ENCODE measurements around the gene BRSK2.
"Not testable (repeated sequence)": the region's sequence is repeated elsewhere in the genome, so short reads cannot be mapped to it uniquely, and the experiment has no call there.

BRSK2 gene

GRCh38 chr11:1389932-1390568 is at the start of gene BRSK2:
Gene BRSK2 (plus strand): TSS chr11:1389934. CDS start chr11:1390285, 351 bp downstream.
- no peak for DNase-seq (ENCODE audit: low spot score)

DNA sequence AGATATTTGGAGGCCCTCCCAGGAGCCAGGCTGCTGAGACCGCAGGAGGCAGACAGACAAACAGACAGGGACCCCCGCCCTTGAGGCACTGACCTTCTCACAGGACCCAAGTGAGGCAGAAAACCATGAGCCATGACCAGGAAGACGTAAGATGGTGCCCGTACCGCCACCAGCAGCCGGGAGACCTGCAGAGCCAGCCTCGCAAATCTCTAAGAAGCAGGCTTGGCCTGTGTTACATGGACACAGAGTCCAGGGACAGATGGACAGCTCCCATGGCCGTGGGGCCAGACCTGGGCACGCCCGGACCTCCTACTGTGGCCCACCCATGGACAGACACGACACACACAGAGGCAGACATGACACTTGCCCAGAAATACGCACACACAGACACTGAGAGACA is 49.6 kb upstream of the BRSK2 start:
- no peak for DNase-seq (ENCODE audit: low spot score)

DNA sequence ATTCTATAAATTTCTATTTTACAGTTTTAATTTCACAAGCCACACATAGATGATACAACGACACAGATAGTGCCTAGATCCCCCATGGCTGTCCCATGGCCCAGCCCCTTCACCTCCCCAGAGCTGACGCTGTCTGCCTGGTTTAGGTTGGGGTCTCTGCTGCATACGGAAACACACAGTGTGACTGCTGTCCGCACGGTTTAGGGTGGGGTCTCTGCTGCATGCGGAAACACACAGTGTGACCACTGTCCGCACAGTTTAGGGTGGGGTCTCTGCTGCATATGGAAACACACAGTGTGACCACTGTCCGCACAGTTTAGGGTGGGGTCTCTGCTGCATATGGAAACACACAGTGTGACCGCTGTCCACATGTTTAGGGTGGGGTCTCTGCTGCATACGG is 48.5 kb upstream of the BRSK2 start:
- not testable (repeated sequence) for DNase-seq (ENCODE audit: low spot score)

DNA sequence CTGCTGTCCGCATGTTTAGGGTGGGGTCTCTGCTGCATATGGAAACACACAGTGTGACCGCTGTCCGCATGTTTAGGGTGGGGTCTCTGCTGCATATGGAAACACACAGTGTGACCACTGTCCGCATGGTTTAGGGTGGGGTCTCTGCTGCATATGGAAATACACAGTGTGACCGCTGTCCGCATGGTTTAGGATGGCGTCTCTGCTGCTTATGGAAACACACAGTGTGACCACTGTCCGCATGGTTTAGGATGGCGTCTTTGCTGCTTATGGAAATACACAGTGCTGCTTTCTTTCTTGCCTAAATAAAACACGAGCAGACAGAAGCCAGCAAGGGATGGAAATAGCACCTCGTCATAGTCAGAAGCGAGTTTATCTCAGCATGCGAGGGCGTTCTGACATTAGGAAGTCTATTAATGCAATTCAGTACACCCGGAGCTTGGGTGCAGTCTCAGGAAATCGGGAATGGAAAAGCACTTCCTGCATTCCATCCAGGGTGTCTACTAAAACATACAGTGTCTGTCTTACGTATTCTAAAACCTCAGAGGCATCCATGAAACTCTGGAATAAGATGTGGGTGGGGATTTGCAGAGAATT is 47.7 kb upstream of the BRSK2 start:
- DNase-seq (ENCODE audit: low spot score), result no peak

DNA sequence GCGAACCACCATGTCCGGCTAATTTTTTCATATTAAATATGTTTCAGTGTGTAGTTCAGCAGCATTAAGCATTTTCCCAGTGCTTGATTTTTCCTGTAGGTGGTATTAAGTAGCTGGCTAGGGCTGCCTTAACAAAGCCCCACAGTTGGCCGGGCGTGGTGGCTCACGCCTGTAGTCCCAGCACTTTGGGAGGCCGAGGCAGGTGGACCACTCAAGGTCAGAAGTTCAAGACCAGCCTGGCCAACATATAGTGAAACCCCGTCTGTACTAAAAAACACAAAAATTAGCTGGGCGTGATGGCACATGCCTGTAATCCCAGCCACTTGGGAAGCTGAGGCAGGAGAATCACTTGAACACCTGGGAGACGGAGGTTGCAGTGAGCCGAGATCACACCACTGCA is 46.8 kb upstream of the BRSK2 start:
- no peak for DNase-seq (ENCODE audit: low spot score)

GRCh38 chr11:1343391-1344055 is 46.2 kb upstream of the BRSK2 start:
- no peak for DNase-seq (ENCODE audit: low spot score)

- DNase-seq (ENCODE audit: low spot score), result no peak
These were observed 45.6 kb upstream of the BRSK2 start for GRCh38 chr11:1344056-1344635.

DNA sequence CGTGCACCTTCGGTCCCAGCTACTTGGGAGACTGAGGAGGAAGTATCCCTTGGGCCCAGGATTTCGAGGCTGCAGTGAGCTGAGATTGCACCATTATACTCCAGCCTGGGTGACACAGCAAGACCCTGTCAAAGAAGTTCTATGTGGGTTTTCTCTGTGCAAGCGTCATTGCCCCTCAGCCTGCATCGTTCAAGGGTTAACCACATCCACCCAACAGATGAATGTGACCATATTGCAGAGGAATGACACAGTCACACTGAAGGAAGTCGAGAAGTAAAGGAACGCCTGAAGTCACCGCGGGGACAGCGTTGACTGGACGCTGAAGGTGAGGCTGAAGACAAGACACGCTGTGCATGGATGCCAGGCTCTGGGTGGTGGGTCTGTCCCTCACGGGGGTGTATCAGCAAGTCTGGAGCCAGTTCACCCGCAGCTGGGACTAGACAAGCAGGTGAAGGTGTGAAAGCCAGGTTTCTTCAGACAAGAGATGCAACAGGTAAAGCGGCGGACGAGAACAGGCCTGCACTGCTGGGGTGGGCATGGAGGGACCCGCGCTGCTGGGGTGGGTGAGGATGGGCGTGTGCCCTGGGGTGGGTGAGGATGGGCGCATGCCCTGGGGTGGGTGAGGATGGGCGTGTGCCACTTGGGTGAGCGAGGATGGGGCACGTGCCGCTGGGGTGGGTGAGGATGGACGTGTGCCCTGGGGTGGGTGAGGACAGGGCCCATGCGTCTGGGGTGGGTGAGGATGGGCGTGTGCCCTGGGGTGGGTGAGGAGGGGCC is 43.8 kb upstream of the BRSK2 start:
- DNase-seq (ENCODE audit: low spot score), result no peak

- no peak for DNase-seq (ENCODE audit: low spot score)
These were observed 42.9 kb upstream of the BRSK2 start for GRCh38 chr11:1346669-1347390.

DNA sequence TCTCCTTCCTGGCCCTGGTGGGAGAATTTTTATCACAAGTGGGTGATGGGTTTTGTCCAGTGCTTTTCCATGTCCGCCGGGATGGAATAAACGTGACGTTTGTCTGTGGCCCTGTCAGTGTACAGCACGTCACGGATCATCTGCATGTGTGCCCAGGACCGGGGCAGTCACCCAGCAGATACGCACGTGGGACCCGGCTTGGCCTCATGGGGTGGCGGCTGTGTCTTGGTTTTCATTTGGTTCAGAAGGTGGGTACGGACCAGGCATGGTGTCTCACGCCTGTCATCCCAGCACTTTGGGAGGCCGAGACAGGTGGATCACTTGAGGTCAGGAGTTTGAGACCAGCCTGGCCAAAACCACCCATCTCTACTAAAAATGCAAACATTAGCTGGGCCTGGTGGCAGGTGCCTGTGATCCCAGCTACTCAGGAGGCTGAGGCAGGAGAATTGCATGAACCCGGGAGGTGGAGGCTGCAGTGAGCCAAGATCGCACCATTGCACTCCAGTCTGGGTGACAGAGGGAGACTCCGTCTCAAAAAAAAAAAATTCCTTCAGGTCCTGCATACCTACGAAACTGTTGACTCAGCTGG is 42.2 kb upstream of the BRSK2 start:
- DNase-seq (ENCODE audit: low spot score), result not testable (repeated sequence)

DNA sequence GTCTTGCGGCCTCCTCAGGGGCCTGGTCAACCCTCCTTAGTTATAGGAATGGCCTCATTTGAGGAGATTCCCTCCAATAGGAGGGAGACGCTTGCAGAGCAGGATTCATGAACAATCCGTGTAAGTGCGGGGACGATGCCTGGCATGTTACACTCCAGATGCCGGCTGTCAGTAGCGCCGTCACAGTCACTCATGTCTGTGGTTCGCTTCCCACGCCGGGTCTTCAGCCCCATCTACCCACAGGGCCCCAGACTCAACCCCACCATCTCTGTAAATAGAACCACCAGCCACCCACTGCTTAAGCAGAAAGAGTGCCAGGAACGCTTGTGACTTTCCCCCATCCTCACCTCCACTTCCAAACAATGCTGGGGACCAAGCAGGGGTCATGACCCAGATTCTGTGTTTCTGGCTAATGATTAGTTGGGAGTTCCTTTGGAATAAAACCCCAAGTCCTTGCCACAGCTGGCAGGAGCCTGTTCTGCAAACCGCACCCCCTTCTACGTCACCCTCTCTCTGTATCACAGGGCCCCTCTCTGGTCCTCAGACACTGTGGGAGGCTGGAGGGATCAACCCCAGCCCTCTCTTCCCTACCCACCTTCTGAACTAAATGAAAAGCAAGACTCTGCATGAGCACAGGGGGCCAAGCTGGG is 41.5 kb upstream of the BRSK2 start:
- DNase-seq (ENCODE audit: low spot score), result no peak

DNA sequence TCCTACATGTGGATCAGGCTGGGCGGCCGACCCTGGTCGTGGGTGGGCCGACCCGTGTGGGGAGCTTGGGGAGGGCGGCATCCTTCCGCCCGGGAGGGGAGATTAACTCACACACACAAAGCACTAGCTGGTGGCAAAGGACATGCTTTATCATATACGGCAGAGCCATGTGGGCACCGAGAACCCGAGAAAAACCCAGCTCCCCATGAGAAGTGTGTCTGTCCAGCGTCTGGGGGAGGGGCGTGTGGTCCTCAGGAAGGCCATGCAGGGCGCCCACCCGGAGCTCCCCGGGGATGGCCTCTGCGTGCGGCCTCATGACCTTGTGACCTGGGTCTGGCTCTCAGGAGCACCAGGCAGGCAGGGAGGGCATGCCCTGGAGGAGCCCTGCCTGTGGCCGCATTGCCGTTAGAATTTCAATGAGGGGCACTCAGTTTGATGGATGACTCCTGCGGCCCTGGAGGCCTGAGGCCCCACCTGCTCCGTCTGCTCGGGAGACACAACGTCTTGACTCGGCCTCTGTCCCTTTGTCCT is 40.9 kb upstream of the BRSK2 start:
- no peak for DNase-seq (ENCODE audit: low spot score)

GRCh38 chr11:1349327-1350041 is 40.2 kb upstream of the BRSK2 start:
- DNase-seq (ENCODE audit: low spot score), result no peak

- DNase-seq (ENCODE audit: low spot score), result no peak
These were observed 39.5 kb upstream of the BRSK2 start for GRCh38 chr11:1350086-1350725.

- DNase-seq (ENCODE audit: low spot score), result no peak
These were observed 38.3 kb upstream of the BRSK2 start for GRCh38 chr11:1351278-1351937.

DNA sequence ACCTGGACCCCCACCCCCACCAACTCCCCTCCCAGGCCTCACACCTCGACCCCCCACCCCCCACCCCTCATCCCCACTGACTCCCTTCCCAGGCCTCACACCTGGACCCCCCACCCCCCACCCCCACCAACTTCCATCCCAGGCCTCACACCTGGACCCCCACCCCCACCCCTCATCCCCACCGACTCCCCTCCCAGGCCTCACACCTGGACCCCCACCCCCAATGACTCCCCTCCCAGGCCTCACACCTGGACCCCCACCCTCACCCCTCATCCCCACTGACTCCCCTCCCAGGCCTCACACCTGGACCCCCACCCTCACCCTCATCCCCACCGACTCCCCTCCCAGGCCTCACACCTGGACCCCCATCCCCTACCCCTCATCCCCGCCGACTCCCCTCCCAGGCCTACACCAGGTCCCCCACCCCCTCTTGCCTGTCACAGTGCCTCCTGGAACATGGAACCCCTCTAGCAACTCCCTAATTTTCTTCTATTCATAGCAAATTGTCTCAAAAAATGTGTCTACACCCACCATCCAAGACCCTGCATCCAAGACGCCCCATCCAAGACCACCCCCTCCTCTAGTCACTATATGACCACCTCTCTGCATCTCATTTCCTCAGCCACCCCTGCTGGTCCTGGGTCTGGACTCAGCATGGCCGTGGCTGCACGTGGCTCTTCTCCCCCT is 36.9 kb upstream of the BRSK2 start:
- no peak for DNase-seq (ENCODE audit: low spot score)

DNA sequence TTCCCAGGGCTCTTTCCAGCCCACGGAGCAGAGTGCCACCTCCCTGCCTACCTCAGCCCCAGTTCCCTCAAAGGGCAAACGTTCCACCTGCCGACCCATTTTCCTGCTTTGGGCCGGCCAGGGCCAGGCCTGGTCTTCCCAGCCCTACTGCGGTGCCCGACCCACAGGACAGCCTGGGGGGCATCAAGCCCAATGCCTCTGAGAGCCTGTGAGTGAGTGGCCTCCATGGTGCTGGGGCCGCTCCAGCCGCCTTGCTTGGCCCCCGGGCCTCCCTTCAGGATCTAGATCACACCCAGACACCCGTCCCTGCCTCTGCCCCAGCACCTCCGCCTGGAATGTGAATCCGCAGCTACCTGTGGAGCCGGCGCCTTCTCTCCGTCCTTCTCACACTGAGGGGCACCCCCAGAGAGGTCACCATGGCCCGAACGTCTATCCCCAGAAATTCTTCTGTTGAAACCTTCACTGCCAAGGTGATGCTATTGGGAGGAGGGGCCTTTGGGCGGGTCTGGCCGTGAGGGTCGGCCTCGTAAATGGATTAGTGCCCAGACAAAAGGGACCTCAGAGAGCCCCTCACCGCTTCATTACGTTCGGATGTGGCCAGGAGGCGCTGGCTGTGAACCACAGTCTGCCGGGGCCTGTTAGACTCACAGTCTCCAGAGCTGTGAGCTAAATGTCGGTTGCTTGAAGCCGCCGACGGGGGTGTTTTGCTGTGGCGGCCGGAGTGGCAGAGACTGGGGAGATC is 36.2 kb upstream of the BRSK2 start:
- DNase-seq (ENCODE audit: low spot score), result no peak

Measured in hematopoietic multipotent progenitor cell treated with erythropoietin and hydrocortisone succinate and interleukin-3 and kit ligand, for 17 days (in vitro differentiated cells).